ENCODE measurements around the gene KASH5.
A peak's percentile ranks its signal among the peaks of the same experiment; 100 is the strongest.

KASH5 gene

DNA sequence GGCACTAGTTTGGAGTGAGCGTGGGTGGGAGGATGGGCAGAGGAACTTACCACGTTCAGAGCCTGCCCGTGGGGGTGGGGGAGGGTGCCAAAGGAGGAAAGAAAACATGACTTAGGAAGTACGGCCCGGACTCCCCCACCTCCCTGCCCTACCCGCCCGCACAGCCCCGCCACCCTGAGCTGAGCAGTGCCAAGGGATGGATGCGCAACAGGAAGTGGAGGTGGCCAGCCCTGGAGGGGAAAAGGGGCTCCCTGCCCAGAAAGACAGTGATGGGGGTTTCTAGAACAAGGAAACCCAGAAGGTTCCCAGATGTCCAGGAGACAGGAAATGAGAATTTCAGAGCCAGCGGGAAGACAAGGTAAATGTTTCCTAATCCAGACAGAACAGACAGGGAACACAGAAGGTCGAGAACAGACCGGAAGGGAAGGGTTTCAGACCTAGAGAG lies 32.1 kb upstream of the KASH5 start:
- peaks cover 17% of the 10 kb centered on the region for H3K27me3 ChIP-seq (ENCODE audit: control insufficient read depth, low read length)
- no peak overlapping the region for H3K27ac ChIP-seq (ENCODE audit: low read depth, low read length)
- H3K36me3 ChIP-seq (ENCODE audit: control insufficient read depth, low read length), result no peaks in the 10 kb centered on the region
- H3K4me1 ChIP-seq (ENCODE audit: control insufficient read depth, low read length), result peaks cover 53% of the 10 kb centered on the region
- H3K9me3 ChIP-seq (ENCODE audit: control insufficient read depth, insufficient read depth, low read length), result no peaks in the 10 kb centered on the region
- no peaks in the 10 kb centered on the region for H3K79me2 ChIP-seq (ENCODE audit: control insufficient read depth, low read length)
- H4K20me1 ChIP-seq (ENCODE audit: control insufficient read depth, insufficient read depth, low read depth, low read length), result no peaks in the 10 kb centered on the region
- H3K4me3 ChIP-seq (ENCODE audit: low read length), result no peak overlapping the region
- peak overlapping the region; percentile 13 for H3K4me2 ChIP-seq (ENCODE audit: low read length)
- TF ChIP-seq EZH2phosphoT487 (IDR thresholded peaks at IDR 0.05; ENCODE audit: borderline replicate concordance, low read length) (no peak), CTCF (IDR thresholded peaks at IDR 0.05; ENCODE audit: low read depth, low read length, poor library complexity, severe bottlenecking) (no peak)
- H3F3A ChIP-seq (ENCODE audit: control insufficient read depth, insufficient read depth), result no peaks in the 10 kb centered on the region
- no peaks in the 10 kb centered on the region for H3K9me2 ChIP-seq (replicated peaks; ENCODE audit: control insufficient read depth, low read length)

- no peaks in the 10 kb centered on the region for H3K36me3 ChIP-seq (ENCODE audit: control insufficient read depth, low read length)
- H3F3A ChIP-seq (ENCODE audit: control insufficient read depth, insufficient read depth), result no peaks in the 10 kb centered on the region
- H3K4me1 ChIP-seq (ENCODE audit: control insufficient read depth, low read length), result peaks cover 55% of the 10 kb centered on the region
- peak overlapping the region; percentile 21; the same call in 1 of the 2 replicates for H3K4me2 ChIP-seq (ENCODE audit: low read length)
- TF ChIP-seq EZH2phosphoT487 (IDR thresholded peaks at IDR 0.05; ENCODE audit: borderline replicate concordance, low read length) (no peak), CTCF (IDR thresholded peaks at IDR 0.05; ENCODE audit: low read depth, low read length, poor library complexity, severe bottlenecking) (no peak)
- H4K20me1 ChIP-seq (ENCODE audit: control insufficient read depth, insufficient read depth, low read depth, low read length), result no peaks in the 10 kb centered on the region
- no peak overlapping the region for H3K27ac ChIP-seq (ENCODE audit: low read depth, low read length)
- H3K4me3 ChIP-seq (ENCODE audit: low read length), result no peak overlapping the region
- no peaks in the 10 kb centered on the region for H3K9me2 ChIP-seq (replicated peaks; ENCODE audit: control insufficient read depth, low read length)
- H3K27me3 ChIP-seq (ENCODE audit: control insufficient read depth, low read length), result peaks cover 21% of the 10 kb centered on the region
- no peaks in the 10 kb centered on the region for H3K79me2 ChIP-seq (ENCODE audit: control insufficient read depth, low read length)
- no peaks in the 10 kb centered on the region for H3K9me3 ChIP-seq (ENCODE audit: control insufficient read depth, insufficient read depth, low read length)
Measured at GRCh38 chr19:49356382-49356781, 31.7 kb upstream of the KASH5 start.

- peak overlapping the region; percentile 21 for H3K4me2 ChIP-seq (ENCODE audit: low read length)
- no peaks in the 10 kb centered on the region for H3K9me3 ChIP-seq (ENCODE audit: control insufficient read depth, insufficient read depth, low read length)
- H3F3A ChIP-seq (ENCODE audit: control insufficient read depth, insufficient read depth), result no peaks in the 10 kb centered on the region
- H3K36me3 ChIP-seq (ENCODE audit: control insufficient read depth, low read length), result no peaks in the 10 kb centered on the region
- no peaks in the 10 kb centered on the region for H3K9me2 ChIP-seq (replicated peaks; ENCODE audit: control insufficient read depth, low read length)
- H3K79me2 ChIP-seq (ENCODE audit: control insufficient read depth, low read length), result no peaks in the 10 kb centered on the region
- peaks cover 63% of the 10 kb centered on the region for H3K4me1 ChIP-seq (ENCODE audit: control insufficient read depth, low read length)
- TF ChIP-seq EZH2phosphoT487 (IDR thresholded peaks at IDR 0.05; ENCODE audit: borderline replicate concordance, low read length) (no peak), CTCF (IDR thresholded peaks at IDR 0.05; ENCODE audit: low read depth, low read length, poor library complexity, severe bottlenecking) (peak; percentile 9)
- no peaks in the 10 kb centered on the region for H4K20me1 ChIP-seq (ENCODE audit: control insufficient read depth, insufficient read depth, low read depth, low read length)
- no peak overlapping the region for H3K4me3 ChIP-seq (ENCODE audit: low read length)
- H3K27me3 ChIP-seq (ENCODE audit: control insufficient read depth, low read length), result peaks cover 29% of the 10 kb centered on the region
- no peak overlapping the region for H3K27ac ChIP-seq (ENCODE audit: low read depth, low read length)
Measured at GRCh38 chr19:49357186-49357585, 30.9 kb upstream of the KASH5 start.

Measured in DOHH2 (cell line).